GM10266 (cell line): ENCODE data around the gene WNK2.

Experiments
- DNase-seq: peaks from one replicate; pipeline ENCODE4 v3.0.0; 2012; ENCODE audit errors: extremely low spot score
- CTCF ChIP-seq: IDR thresholded peaks from 2 replicates; pipeline ENCODE4 v1.5.1; 2012; ENCODE audit warnings: mild to moderate bottlenecking, low read depth; ENCODE audit not compliant: control insufficient read depth, insufficient read depth; ENCODE audit errors: missing control alignments

The WNK2 gene

GRCh38 chr9:93172666-93173364, 11.1 kb upstream of the WNK2 start:
- no peak for DNase-seq
- TF ChIP-seq CTCF, result no peak

GRCh38 chr9:93173365-93174051, 10.4 kb upstream of the WNK2 start:
- no peak for DNase-seq
- no peak for TF ChIP-seq CTCF

- no peak for TF ChIP-seq CTCF
- DNase-seq, result no peak
Observed at GRCh38 chr9:93174976-93175375, 9.0 kb upstream of the WNK2 start.

- DNase-seq, result no peak
- no peak for TF ChIP-seq CTCF
Observed at GRCh38 chr9:93177676-93178075, 6.3 kb upstream of the WNK2 start.

- TF ChIP-seq CTCF, result no peak
- DNase-seq, result no peak
Observed at GRCh38 chr9:93178851-93179786, 4.8 kb upstream of the WNK2 start.

GRCh38 chr9:93180938-93181337, 3.0 kb upstream of the WNK2 start:
- no peak for DNase-seq
- no peak for TF ChIP-seq CTCF
